ENCODE measurements around the gene COL6A2.
"Not testable (repeated sequence)": the region's sequence is repeated elsewhere in the genome, so short reads cannot be mapped to it uniquely, and the experiment has no call there.

The COL6A2 gene

DNA sequence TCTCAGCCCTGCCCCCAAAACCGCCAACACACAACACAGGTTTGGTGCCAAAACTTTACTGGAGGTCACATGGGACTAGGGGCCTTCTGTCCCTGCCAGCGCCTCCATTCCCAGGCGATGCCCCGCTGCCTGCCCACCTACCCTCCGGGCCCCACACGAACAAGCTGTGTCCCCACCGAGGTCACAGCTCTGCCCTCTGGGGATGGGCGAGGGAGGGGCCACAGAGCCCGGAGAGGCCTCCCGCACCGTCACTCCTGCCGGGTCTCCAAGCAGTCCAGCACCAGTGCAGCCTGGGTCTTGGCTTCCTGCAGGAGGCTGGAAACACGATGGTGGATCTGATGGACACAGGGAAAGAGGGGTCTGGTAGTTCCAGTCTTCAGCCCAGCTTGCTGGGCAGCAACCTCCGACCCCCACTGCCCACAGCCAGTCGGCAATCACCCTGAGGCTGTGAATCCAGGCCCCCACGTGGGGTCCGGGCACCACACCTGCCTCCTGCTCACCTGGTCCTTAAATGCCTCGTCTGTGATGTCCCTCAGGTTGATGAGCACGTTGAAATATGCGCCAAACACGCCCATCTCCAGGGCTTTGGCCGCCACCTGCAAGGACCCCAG, 38.9 kb downstream of the COL6A2 start:
- in situ Hi-C loops (cut with HindIII; ENCODE audit: low sequenced_read_pairs), result no loop called here

DNA sequence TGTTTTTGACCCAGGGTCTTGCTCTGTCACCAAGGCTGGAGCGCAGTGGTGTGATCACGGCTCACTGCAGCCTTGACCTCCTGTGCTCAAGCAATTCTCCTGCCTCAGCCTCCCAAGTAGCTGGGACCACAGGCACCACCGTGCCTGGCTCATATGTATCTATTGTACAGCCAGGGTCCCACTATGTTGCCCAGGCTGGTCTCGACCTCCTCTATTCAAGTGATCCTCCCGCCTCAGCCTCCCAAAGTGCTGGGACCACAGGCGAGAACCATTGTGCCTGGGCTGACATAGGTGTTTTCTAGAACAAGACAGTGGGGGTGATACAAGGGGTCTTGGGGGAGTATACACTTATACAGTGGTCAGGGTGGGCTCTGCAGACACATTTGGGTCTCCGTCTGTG, 40.0 kb downstream of the COL6A2 start:
- in situ Hi-C loops (cut with HindIII; ENCODE audit: low sequenced_read_pairs), result no loop called here

DNA sequence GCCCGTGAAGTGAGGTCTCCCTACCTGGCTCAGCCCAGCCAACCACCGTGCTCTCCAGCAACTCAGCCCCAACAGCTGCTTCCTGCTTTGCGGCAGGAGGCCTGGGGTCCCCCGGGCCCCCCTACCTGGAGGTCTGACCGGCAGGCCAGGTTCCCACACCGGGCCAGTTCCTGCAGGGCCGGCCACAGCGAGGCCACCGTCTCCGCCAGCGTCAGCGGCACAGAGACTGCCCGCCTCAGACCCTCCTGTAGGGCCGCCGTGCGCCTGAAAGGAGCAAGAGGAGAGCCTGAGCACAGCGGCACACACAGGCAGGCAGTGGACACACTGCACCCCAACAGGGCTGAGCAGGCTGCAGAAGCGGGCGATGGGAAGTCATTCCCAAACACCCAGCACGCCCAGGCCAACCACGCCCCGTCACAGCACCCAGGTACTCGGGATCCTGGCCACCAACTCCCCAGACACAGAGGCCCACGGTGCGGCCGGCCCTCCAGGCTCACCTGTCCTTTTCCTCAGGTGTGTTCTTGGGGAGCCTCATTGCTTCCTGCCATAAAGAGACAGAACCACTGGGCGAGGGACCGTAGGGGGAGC, 40.6 kb downstream of the COL6A2 start:
- in situ Hi-C loops (cut with HindIII; ENCODE audit: low sequenced_read_pairs), result no loop called here

DNA sequence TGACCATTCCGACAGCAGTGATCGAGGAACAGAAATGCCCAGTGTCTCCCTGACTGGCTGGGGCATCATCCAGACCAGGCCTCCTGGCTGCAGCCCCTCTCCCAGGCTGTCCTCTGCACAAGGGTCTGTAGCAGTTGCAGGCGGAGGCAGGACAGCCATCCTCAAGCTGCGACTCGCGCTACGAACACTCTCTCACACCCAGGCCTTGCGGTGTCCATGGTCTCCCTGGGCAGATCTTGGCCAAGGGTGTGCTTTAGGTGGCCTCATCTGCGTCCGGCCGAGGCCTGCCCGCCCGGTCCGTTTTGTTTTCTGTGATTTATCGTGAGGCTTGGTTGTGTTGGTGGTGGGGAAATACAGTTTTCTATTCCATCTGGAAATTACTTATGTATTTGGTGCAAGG, 41.8 kb downstream of the COL6A2 start:
- in situ Hi-C loops (cut with HindIII; ENCODE audit: low sequenced_read_pairs), result no loop called here

DNA sequence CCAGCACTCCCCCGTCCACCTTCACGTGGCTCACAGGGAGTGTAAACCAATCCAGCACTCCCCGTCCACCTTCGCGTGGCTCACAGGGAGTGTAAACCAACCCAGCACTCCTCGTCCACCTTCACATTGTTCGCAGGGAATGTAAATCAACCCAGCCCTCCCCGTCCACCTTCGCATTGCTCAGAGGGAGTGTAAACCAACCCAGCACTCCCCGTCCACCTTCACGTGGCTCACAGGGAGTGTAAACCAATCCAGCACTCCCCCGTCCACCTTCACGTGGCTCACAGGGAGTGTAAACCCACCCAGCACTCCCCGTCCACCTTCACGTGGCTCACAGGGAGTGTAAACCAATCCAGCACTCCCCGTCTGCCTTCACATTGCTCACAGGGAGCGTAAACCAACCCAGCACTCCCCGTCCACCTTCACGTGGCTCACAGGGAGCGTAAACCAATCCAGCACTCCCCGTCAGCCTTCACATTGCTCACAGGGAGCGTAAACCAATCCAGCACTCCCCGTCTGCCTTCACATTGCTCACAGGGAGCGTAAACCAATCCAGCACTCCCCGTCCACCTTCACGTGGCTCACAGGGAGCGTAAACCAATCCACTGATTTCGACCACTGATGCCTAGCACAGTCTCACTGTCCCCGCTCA, 42.6 kb downstream of the COL6A2 start:
- in situ Hi-C loops (cut with HindIII; ENCODE audit: low sequenced_read_pairs), result not testable (repeated sequence)

DNA sequence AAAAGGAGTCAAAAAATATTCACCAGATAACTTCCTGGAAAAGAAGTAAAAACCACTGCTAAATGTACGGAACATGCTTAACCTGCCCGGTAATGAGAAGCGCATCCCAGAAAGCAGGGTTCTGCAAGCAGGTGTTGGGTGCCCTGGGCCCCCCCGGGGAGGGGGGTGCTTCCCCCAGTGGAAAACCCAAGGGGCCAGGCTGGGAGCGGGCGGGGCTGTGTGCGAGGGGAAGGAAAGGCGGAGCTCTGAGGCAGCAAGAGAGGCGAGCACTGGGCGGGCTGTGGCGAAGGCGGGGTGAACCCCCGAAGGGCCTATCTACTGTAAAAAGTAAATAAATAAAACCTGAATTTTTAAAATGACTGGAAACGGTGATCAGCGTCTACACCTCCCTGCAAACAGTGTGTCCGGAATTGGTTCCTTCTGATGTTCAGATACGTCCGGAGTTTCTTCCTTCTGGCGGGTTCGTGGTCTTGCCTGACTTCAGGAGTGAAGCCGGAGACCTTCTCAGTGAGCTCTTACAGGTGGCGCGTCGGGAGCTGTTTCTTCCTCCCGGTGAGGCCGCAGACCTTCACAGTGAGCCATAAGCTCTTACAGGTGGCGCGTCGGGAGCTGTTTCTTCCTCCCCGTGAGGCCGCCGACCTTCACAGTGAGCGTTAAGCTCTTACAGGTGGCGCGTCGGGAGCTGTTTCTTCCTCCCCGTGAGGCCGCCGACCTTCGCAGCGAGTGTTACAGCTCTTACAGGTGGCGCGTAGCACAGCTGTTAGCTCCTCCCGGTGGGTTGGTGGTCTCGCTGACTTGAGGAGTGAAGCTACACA, 44.1 kb downstream of the COL6A2 start:
- in situ Hi-C loops (cut with HindIII; ENCODE audit: low sequenced_read_pairs), result no loop called here

DNA sequence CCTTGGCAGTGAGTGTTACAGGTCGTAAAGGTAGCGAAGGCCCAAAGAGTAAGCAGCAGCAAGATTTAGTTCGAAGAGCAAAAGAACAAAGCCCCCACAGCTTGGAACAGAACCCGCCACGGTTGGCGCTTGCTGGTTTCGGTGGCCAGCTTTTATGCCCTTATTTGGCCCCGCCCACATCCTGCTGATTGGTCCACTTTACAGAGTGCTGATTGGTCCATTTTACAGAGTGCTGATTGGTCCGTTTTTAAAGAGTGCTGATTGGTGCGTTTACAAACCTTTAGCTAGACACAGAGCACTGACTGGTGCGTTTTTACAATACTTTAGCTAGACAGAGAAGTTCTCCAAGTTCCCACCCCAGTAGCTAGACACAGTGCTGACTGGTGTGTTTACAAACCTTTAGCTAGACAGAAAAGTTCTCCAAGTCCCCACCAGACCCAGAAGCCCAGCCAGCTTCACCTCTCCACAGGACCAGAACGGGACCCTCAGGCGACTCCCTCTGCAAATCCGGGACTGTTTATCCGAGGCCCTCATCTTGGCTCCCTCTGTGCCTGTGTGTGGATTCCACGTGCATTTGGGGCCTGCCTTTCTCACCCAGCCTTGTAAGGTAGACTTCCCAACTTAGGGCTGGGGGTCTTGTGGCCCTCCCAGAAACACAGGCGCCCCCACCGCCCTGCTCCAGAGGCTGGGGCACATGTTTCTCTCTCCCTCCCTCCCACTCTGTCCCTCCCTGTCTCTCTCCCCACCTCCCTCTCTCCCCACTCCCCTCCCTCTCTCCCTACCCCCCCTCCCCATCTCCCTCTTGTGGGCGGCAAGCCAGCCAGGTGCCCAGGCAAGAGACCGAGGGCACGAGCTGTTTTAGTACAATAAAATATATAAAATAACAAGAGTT, 44.9 kb downstream of the COL6A2 start:
- in situ Hi-C loops (cut with HindIII; ENCODE audit: low sequenced_read_pairs), result no loop called here

DNA sequence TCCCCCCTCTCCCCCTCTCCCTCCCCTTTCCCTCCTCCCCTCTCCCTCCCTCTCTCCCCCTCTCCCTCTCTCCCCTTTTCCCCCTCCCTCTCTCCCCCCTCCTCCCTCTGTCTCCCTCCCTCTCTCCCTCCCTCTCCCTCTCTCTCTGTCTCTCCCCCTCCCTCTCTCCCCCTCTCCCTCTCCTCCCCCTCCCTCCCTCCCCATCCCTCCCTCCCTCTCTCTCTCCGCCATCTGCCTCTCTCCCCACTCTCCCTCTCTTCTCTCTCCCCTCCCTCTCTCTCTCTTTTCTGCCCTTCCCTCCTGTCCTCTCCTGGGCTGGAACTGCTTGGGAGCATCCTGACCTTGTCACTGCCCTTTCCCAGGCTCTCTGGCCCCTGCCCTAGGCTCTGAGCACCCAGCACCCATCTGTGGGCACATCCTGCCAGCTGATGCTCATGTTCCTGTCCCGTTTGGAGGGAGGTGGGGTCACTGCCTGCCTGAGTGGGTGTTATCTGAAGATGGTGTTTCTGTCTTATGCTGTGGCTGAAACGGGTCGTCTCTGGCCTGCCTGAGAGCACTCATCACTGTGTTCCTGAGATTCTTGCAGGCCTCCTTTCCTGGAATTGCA, 46.7 kb downstream of the COL6A2 start:
- in situ Hi-C loops (cut with HindIII; ENCODE audit: low sequenced_read_pairs), result no loop called here

DNA sequence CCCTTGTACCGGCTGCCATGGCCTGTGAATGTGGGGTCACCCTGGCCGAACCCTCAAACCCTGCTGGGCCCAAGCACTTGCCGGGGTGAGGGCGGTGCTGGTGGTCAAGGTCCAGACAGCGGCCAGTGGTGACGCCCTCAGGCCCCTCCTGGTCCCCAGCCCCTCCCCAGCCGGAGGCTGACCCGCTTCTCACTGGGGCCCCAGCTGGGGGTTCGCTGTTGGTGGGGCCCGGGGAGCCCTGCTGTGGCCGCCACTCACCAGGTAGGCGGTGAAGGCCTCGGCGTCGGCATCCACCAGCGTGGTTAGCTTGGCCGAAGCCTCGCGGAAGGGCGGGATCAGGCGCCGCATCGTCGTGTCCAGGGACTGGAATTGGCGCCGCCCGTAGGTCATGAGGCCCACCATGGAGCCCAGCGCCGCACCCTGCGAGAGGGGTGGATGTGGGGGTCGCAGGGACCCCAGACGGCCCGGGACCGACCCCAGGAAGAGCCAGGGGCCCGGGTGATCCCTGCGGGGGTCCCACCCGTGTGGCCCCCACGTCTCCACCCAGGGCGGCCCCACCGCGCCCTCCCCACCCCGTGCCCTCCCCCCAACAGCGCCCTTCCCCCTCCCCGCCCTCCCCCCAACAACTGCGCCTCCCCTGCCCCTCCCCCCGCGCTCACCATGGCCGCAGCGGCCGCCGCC, 47.4 kb downstream of the COL6A2 start:
- in situ Hi-C loops (cut with HindIII; ENCODE audit: low sequenced_read_pairs), result no loop called here

DNA sequence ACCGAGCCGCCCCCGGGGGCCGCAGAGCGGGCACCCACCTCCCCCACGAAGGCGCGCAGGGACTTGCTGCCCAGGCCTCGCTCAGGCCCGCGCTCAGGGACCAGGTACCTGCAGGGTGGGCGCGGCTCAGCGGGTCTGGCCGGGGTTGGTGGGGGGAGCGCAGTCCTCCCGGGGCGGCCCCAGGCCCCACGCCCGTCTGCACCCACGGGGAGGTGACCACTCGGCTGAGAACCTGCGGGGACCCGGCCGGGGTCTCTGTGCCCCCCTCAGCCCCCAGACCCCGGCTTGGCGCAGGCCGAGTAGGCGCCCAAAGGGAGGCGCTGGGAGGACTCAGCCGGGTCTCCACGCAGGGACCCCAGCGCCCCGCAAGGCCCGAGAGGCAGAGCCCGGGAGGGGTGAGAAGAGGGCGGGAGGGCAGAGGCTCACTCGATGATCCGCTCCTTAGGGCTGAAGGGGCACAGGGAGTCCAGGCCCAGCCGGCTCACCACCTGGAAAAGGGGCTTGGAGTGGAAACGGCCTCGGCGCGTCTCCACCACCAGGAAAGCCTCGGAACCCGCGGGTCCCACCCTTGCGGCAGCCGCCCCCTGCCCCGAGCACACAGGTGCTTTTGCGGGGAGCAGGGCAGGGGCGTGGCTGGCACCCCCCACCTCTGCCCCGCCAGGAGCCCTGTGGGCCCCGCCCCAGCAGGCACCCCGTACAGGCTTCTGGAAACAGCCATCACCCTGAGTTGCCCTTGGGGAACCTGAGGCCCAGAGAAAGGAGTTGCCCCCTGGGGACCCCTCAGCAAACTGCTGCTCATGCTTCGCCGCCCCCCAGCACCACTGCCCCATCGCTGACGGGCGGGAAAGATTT, 48.2 kb downstream of the COL6A2 start:
- in situ Hi-C loops (cut with HindIII; ENCODE audit: low sequenced_read_pairs), result no loop called here

DNA sequence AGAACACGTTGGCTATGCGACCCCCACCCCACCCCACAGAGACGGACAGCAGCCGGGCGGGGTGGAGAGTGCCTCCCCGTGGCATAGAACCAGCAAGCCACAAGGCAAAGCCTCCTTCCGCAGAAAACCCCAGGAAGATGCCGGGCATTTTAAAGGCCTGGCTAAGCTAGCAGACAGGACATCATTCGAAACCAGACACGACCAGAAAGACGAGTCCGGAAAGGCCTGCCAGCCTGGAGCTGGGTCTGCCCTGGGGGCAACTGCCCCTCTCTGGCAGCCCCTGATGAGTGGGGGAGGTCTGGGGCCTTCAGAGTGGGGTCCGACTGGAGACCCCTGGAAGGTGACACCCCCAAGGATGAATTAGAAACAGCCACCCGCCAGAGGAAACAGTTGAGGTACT, 48.9 kb downstream of the COL6A2 start:
- in situ Hi-C loops (cut with HindIII; ENCODE audit: low sequenced_read_pairs), result no loop called here

DNA sequence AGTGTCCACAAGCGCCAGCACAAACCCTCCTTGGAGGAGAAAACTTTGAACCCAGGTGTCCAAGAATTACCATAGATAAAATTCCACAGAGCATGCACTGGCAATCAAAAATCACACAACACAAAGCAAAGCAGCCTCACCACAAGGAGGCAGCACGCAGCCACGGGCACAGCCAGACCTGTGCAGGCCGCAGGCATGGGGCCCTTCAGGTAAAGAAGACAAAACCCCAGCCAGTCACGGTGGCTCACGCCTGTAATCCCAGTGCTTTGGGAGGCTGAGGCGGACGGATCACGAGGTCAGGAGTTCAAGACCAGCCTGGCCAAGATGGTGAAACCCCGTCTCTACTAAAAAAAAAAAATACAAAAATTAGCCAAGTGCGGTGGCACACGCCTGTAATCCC, 49.5 kb downstream of the COL6A2 start:
- in situ Hi-C loops (cut with HindIII; ENCODE audit: low sequenced_read_pairs), result not testable (repeated sequence)

DNA sequence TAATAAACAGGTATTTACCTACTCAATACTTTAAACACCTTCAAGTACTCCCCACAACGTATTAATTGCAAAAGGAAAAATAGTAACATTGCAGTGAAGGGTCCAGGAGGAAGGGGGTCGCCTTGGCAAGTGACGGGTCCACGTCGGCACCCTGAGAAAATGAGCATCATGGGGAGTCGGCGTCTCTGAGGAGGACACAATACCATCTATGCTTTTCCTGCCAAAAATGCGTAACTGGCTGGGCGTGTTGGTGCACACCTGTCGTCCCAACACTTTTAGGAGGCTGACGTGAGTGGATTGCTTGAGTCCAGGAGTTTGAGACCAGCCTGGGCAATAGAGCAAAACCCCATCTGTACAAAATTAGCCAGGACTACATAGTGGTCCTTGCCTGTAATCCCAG, 50.2 kb downstream of the COL6A2 start:
- in situ Hi-C loops (cut with HindIII; ENCODE audit: low sequenced_read_pairs), result no loop called here

DNA sequence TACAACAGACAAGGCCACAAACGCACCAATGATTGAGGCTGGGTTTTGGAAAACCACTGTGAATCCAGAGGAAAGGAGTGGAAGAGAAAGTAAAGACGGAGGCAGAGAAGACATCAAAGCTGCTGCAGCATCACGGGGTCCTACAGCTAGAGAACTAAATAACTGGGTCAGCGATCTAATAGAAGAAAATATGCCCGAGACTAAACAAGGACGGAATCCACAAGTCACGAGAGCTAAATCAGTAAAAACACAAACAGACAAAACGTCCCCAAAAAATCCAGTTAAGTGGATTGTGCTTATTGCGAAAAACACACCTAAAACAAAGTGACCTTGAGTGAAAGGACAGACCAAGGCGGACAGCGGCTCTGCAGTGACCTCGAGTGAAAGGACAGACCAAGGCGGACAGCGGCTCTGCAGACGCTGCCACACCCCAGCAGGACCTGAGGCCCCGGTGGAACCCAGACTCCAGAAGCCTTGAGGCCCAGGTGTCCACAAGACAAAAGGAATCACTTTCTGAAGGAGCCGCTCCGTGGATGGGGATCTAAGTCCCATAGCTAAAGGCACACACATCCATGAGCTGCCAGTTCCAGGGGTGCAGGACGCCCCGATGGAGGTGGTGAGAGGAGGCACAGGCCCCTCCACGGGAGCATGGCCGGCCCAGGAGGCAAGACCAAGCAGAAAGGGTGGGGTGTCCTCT, 51.4 kb downstream of the COL6A2 start:
- in situ Hi-C loops (cut with HindIII; ENCODE audit: low sequenced_read_pairs), result no loop called here

DNA sequence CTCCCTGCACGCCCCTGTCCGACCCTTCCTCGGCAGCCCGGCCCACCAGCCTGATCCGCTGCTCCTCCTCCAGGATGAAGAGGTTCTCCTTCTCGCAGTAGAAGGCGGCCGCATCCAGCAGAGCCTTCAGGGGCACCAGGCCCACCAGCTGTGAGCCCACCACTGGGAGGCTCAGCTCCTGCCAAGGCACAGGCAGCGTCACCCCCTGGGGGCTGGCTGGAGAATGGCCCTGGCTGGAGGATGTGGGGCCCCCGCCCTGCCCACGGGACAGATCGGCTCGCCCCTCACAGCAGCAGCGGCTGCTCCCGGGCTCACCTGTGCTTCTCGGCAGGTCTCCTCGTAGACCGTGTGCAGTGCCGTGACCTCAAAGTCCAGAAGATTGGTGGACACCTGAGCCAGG, 52.2 kb downstream of the COL6A2 start:
- in situ Hi-C loops (cut with HindIII; ENCODE audit: low sequenced_read_pairs), result no loop called here

DNA sequence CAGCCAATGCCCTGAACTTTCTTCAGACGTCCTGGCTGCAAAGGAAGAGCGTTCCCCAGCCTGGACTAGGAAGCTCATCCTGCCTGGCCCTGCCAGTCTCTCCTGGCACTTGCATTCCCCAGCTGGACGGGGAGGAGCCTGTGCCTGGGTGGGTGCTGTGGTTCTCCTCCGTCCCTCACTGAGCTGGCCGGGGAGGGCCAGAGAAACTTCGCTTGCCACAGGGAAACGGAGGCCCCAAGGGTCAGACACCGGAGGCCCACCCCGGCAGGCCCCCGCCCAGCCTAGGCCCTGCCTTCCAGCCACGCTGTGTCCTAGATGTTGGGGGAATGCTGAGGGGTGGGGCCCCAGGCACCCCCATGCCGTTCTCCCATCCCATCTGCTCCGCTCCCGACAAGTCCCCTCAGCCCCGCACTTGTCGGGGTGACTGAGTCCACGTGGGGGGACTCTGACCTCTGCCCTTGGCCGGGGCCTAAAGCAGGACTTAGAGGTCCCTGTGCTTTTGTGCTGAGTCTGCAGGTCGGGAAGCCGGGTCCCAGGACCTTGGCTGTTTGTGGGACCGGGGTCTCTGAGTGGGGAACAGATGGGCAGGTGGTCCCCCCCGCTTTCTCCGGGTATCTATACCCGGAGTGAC, 52.7 kb downstream of the COL6A2 start:
- in situ Hi-C loops (cut with HindIII; ENCODE audit: low sequenced_read_pairs), result no loop called here

DNA sequence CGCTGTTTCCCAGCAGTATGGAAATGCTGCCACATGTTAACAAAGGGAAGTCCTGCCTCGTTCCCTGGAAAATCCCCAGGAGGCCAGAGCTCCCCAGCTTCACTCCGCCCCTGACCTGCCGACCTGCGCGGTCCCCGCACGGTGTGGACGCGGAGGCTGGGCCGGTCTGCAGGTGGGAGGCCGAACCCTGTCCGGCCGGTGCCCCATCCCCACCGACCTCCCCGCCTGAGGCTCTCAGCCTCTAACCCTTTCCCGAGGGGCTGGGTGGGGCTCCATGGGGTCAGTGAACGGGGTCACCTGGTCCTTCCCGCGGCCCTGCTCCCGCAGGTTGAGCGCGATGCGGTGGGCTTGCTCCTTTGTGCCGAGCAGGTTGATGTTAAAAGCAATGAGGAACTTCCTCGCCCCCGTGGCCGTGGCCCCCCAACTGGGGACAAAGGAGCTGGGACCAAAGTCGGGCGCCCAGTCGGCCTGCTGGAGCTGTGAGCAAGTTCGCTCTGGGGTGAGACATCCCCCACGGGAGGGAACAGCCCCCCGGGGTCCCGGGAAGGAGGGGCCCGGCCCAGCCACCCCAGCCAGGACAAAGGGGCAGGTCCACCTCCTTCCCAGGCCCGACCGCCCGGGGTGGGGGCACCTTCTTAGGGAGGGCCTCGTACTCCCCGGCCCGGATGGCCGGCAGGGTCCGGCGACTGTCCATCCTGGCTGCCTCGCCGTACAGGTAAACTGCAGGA, 53.5 kb downstream of the COL6A2 start:
- in situ Hi-C loops (cut with HindIII; ENCODE audit: low sequenced_read_pairs), result no loop called here

Data from DLD1 (cell line).